GM23248 (cell line): ENCODE data around the gene TIMP3.
"Not testable (repeated sequence)": the region's sequence is repeated elsewhere in the genome, so short reads cannot be mapped to it uniquely, and the experiment has no call there.

Experiments
- EZH2 ChIP-seq: fragments of 200-600 bp; sonication (generic); IDR thresholded peaks from 2 replicates; pipeline ENCODE4 v1.6.1; 2018; ENCODE audit warnings: antibody characterized with exemption, mild to moderate bottlenecking; ENCODE audit not compliant: insufficient read depth, poor library complexity, severe bottlenecking
- EZH2phosphoT487 ChIP-seq: fragments of 200-600 bp; sonication (generic); IDR thresholded peaks from 2 replicates; pipeline ENCODE4 v1.6.1; 2018; ENCODE audit warnings: antibody characterized with exemption, moderate library complexity, mild to moderate bottlenecking, low read depth; ENCODE audit not compliant: insufficient read depth

DNA sequence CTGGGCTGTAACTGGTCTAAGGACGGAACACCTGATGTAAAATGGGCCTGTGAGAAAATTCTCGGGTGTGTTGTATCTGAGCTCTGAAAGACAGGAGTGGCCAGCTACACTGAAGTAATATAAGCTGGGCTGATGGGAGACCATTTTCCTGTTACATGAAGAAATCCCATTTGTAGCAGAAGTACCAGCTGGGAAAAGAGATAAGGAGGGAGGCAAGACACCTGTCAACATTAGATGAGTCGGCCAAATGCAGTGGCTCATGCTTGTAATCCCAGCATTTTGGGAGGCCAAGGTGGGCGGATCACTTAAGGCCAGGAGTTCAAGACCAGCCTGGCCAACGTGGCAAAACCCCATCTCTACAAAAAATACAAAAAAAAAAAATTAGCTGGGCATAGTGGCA lies 72.1 kb downstream of the TIMP3 start:
- TF ChIP-seq EZH2, EZH2phosphoT487: not testable (repeated sequence)
